OCI-LY7 (cell line): ENCODE measurements around the gene P3H2. TPM values are rescaled to one million over a fixed set of nuclear protein-coding genes. Genes with fewer than 3 reads are reported as not detected.

ENCODE experiments used
- BruUV-seq: library from RNA; stranded (reverse); fragments of 400-500 nt; replicated peaks from 2 replicates; lab custom pipeline; 2021; lab: Mats Ljungman, UMichigan
- CTCF ChIA-PET: fragments of 300-600 bp; sonication (Branson Sonifier 250); formaldehyde crosslinking; loops from one replicate; lab custom pipeline; 2022; ENCODE audit warnings: antibody characterized with exemption; ENCODE audit not compliant: unreplicated experiment; lab: Charles Lee
- POLR2A ChIA-PET: fragments of 300-600 bp; sonication (Branson Sonifier 250); formaldehyde crosslinking; loops from one replicate; lab custom pipeline; 2022; ENCODE audit warnings: antibody characterized with exemption; lab: Charles Lee
- DNase-seq: peaks from one replicate; pipeline ENCODE4 v3.0.0-alpha.2; 2015; ENCODE audit warnings: low spot score
- H2AFZ ChIP-seq: fragments of 200-600 bp; sonication (generic), shearing (Covaris generic); 2 replicates; pipeline ENCODE4 v1.6.1; 2014; ENCODE audit warnings: mild to moderate bottlenecking, antibody characterized with exemption, low read length, moderate library complexity
- H3K27ac ChIP-seq: fragments of 200-600 bp; sonication (generic); 2 replicates; pipeline ENCODE4 v1.5.1; 2014; ENCODE audit warnings: mixed run types, low read depth, mild to moderate bottlenecking, moderate library complexity, low read length, inconsistent platforms; ENCODE audit not compliant: poor library complexity, severe bottlenecking
- H3K36me3 ChIP-seq: fragments of 200-600 bp; sonication (generic); 2 replicates; pipeline ENCODE4 v1.6.1; 2014; ENCODE audit warnings: mild to moderate bottlenecking, antibody characterized with exemption, low read length, moderate library complexity, mixed read lengths; ENCODE audit not compliant: insufficient read depth
- H3K4me1 ChIP-seq: fragments of 200-600 bp; sonication (generic); 2 replicates; pipeline ENCODE4 v1.5.1; 2014; ENCODE audit warnings: mild to moderate bottlenecking, low read length; ENCODE audit not compliant: insufficient read depth, poor library complexity, severe bottlenecking
- H3K4me2 ChIP-seq: fragments of 200-600 bp; sonication (generic); 2 replicates; pipeline ENCODE4 v1.6.1; 2014; ENCODE audit warnings: mild to moderate bottlenecking, low read length
- H3K4me3 ChIP-seq: fragments of 200-600 bp; sonication (generic); 2 replicates; pipeline ENCODE4 v1.5.1; 2014; ENCODE audit warnings: mild to moderate bottlenecking, low read depth, low read length; ENCODE audit not compliant: poor library complexity, severe bottlenecking
- H3K79me2 ChIP-seq: fragments of 200-600 bp; sonication (generic); 2 replicates; pipeline ENCODE4 v1.6.1; 2016; ENCODE audit warnings: low read depth, mild to moderate bottlenecking, low read length, moderate library complexity, mixed read lengths; ENCODE audit not compliant: insufficient read depth
- H3K9me2 ChIP-seq: fragments of 200-600 bp; sonication (generic); 2 replicates; pipeline ENCODE4 v1.6.1; 2016; ENCODE audit warnings: mild to moderate bottlenecking, low read length, mixed read lengths; ENCODE audit not compliant: insufficient read depth
- H3K9me3 ChIP-seq: fragments of 200-600 bp; sonication (generic); 2 replicates; pipeline ENCODE4 v1.6.1; 2014; ENCODE audit warnings: mild to moderate bottlenecking, mixed run types, low read length, mixed read lengths
- H4K20me1 ChIP-seq: fragments of 200-600 bp; sonication (generic); 2 replicates; pipeline ENCODE4 v1.6.1; 2014; ENCODE audit warnings: mild to moderate bottlenecking, antibody characterized with exemption, low read length, moderate library complexity, mixed read lengths; ENCODE audit not compliant: insufficient read depth
- CTCF ChIP-seq: fragments of 200-600 bp; sonication (generic); conservative IDR thresholded peaks from 2 replicates; pipeline ENCODE4 v1.5.1; 2014; ENCODE audit warnings: mild to moderate bottlenecking, antibody characterized with exemption, low read length, moderate library complexity, mixed read lengths
- EZH2phosphoT487 ChIP-seq: fragments of 200-600 bp; sonication (generic); IDR thresholded peaks from 2 replicates; pipeline ENCODE4 v1.6.1; 2018; ENCODE audit warnings: low read depth, borderline replicate concordance, mild to moderate bottlenecking, mixed run types, antibody characterized with exemption, low read length, moderate library complexity, mixed read lengths
- intact Hi-C: fragments of 100-400 bp; cut with micrococcal nuclease; formaldehyde crosslinking; loops from one replicate; pipeline ENCODE4 v1.10.0; 2022; ENCODE audit not compliant: unreplicated experiment
- total RNA-seq, 2 experiments: library from RNA; depleted of rRNA in 1 of 2; stranded (reverse); fragments of >200 nt in 1 of 2; shearing (Covaris generic) in 1 of 2; gene quantifications; 2 replicates each; pipeline ENCODE4 v1.2.3, GENCODE V29; 2014 to 2022

Gene P3H2
- total RNA-seq, 2 experiments from 2014 or later = not detected

- no TSS peak for BruUV-seq
- H3K36me3 ChIP-seq = no peaks in the 10 kb centered on the region
- H3K4me3 ChIP-seq = no peak overlapping the region
- DNase-seq = no peak
- no peak overlapping the region for H3K4me2 ChIP-seq
- CTCF ChIA-PET = no interaction called here
- intact Hi-C loops = no loop called here
- no peaks in the 10 kb centered on the region for H3K9me3 ChIP-seq
- H4K20me1 ChIP-seq = no peaks in the 10 kb centered on the region
- H3K4me1 ChIP-seq = no peaks in the 10 kb centered on the region
- H3K9me2 ChIP-seq = no peaks in the 10 kb centered on the region
- no peak overlapping the region for H2AFZ ChIP-seq
- H3K79me2 ChIP-seq = no peaks in the 10 kb centered on the region
- TF ChIP-seq CTCF (no peak), EZH2phosphoT487 (no peak)
- POLR2A ChIA-PET = interaction anchor here (0.5 kb wide), 1 partner anchor 621 kb away, joined by 3 read pairs; no protein-coding TSS in a partner anchor
- no peak overlapping the region for H3K27ac ChIP-seq
Observed at GRCh38 chr3:190055773-190056172, 64.9 kb downstream of the P3H2 start.

- Histone ChIP-seq H3K9me2 (no peaks in the 10 kb centered on the region), H3K4me2 (no peak overlapping the region), H3K4me3 (no peak overlapping the region), H3K36me3 (no peaks in the 10 kb centered on the region), H3K27ac (no peak overlapping the region), H2AFZ (no peak overlapping the region), H3K79me2 (no peaks in the 10 kb centered on the region), H4K20me1 (no peaks in the 10 kb centered on the region), H3K9me3 (no peaks in the 10 kb centered on the region), H3K4me1 (no peaks in the 10 kb centered on the region)
- no TSS peak for BruUV-seq
- intact Hi-C loops = no loop called here
- ChIA-PET CTCF (interaction anchor here (0.6 kb wide), 1 partner anchor 92 kb away, joined by 3 read pairs; no protein-coding TSS in a partner anchor), POLR2A (interaction anchor here (0.9 to 1.2 kb wide), 3 partner anchors 9 to 19 kb away, joined by 3 to 5 read pairs (median 3); no protein-coding TSS in a partner anchor)
- TF ChIP-seq CTCF (no peak), EZH2phosphoT487 (no peak)
- no peak for DNase-seq
Observed at GRCh38 chr3:190053919-190054672, 66.6 kb downstream of the P3H2 start.

GRCh38 chr3:190051641-190052040 lies 69.1 kb downstream of the P3H2 start:
- no peaks in the 10 kb centered on the region for H3K79me2 ChIP-seq
- H3K4me2 ChIP-seq = no peak overlapping the region
- H3K36me3 ChIP-seq = no peaks in the 10 kb centered on the region
- no TSS peak for BruUV-seq
- no peak overlapping the region for H3K4me3 ChIP-seq
- H3K9me3 ChIP-seq = no peaks in the 10 kb centered on the region
- H4K20me1 ChIP-seq = no peaks in the 10 kb centered on the region
- intact Hi-C loops = no loop called here
- TF ChIP-seq CTCF (no peak), EZH2phosphoT487 (no peak)
- no peak overlapping the region for H3K27ac ChIP-seq
- no peak overlapping the region for H2AFZ ChIP-seq
- ChIA-PET POLR2A (interaction anchor here (0.5 kb wide), 1 partner anchor 81 kb away, joined by 3 read pairs; no protein-coding TSS in a partner anchor), CTCF (no interaction called here)
- H3K9me2 ChIP-seq = no peaks in the 10 kb centered on the region
- no peaks in the 10 kb centered on the region for H3K4me1 ChIP-seq
- no peak for DNase-seq
